ENCODE data around the gene CIRBP.

- TF ChIP-seq CHD2 (IDR thresholded peaks at IDR 0.05; ENCODE audit: low read depth, low read length) (no peak), RBFOX2 (IDR thresholded peaks at IDR 0.05; ENCODE audit: low read depth, low read length) (no peak)
Observed at GRCh38 chr19:1308718-1309117, 39.6 kb downstream of the CIRBP start.

All from HepG2 (cell line).